ENCODE data around the gene SLC46A3.

- no peak for TF ChIP-seq SUZ12 (IDR thresholded peaks at IDR 0.05)
- no peak for TF ChIP-seq TARDBP (IDR thresholded peaks at IDR 0.05)
- no peak for TF ChIP-seq ELF4 (IDR thresholded peaks at IDR 0.05)
- no peak for TF ChIP-seq ZNF384 (IDR thresholded peaks at IDR 0.05)
- TF ChIP-seq L3MBTL2 (conservative IDR thresholded peaks at IDR 0.05) = no peak
- no peak for TF ChIP-seq ARNT (IDR thresholded peaks at IDR 0.05)
- TF ChIP-seq CTBP1 (IDR thresholded peaks at IDR 0.05; ENCODE audit: borderline replicate concordance) = no peak
- TF ChIP-seq FOXK2 (IDR thresholded peaks at IDR 0.05) = no peak
These were observed 60.8 kb downstream of the SLC46A3 start for GRCh38 chr13:28657784-28658538.

Measured in HEK293T (cell line).